Naive thymus-derived CD4-positive, alpha-beta T cell (primary cell): ENCODE measurements around the gene CDC25B. TPM values are rescaled to one million over a fixed set of nuclear protein-coding genes. Genes with fewer than 3 reads are reported as not detected.

Experiments used
- ATAC-seq: fragments of 150-1000 bp; cut with Tn5 transposase; 2 replicates; pipeline ENCODE4 v1.10.0; 2021; ENCODE audit warnings: mild to moderate bottlenecking, moderate library complexity
- CTCF ChIA-PET: fragments of 350-600 bp; sonication (Branson Sonifier 250); formaldehyde crosslinking; loops from one replicate; lab custom pipeline; 2021; ENCODE audit warnings: antibody characterized with exemption; lab: Charles Lee
- POLR2A ChIA-PET: fragments of 350-600 bp; sonication (Branson Sonifier 250); formaldehyde crosslinking; loops from one replicate; lab custom pipeline; 2021; ENCODE audit warnings: antibody characterized with exemption, inconsistent platforms; lab: Charles Lee
- DNase-seq, 9 donors: peaks; one replicate each; pipeline versions ENCODE4 v3.0.0 to v3.0.0-alpha.2; 2020 to 2022; ENCODE audit warnings: mixed read lengths in 1 of 9
- H3K27ac ChIP-seq: one replicate; pipeline ENCODE4 v1.7.0; 2013; ENCODE audit warnings: mild to moderate bottlenecking, low read depth, low read length, moderate library complexity
- H3K27me3 ChIP-seq, 2 donors: one replicate each; pipeline ENCODE4 v1.7.0; 2013; ENCODE audit warnings: low read length in 2 of 2, mild to moderate bottlenecking in 2 of 2, moderate library complexity in 2 of 2; ENCODE audit not compliant: control insufficient read depth in 2 of 2, insufficient read depth in 2 of 2
- H3K36me3 ChIP-seq, 3 experiments: 1 replicate in 2 of 3; 2 replicates in 1 of 3; pipeline ENCODE4 v1.7.0; 2013; ENCODE audit warnings: low read length in 3 of 3, mild to moderate bottlenecking in 3 of 3, moderate library complexity in 1 of 3; ENCODE audit not compliant: insufficient read depth in 3 of 3, control insufficient read depth in 2 of 3
- H3K4me1 ChIP-seq, 2 donors: one replicate each; pipeline ENCODE4 v1.7.0; 2013; ENCODE audit warnings: low read length in 2 of 2, mild to moderate bottlenecking in 2 of 2, moderate library complexity in 1 of 2; ENCODE audit not compliant: control insufficient read depth in 2 of 2, insufficient read depth in 2 of 2
- H3K4me3 ChIP-seq: 2 replicates; pipeline ENCODE4 v1.7.0; 2013; ENCODE audit warnings: mild to moderate bottlenecking, low read length
- H3K9me3 ChIP-seq, 3 experiments: 1 replicate in 2 of 3; 2 replicates in 1 of 3; pipeline ENCODE4 v1.7.0; 2013; ENCODE audit warnings: low read length in 3 of 3; ENCODE audit not compliant: control insufficient read depth in 2 of 3
- H3K27ac Mint-ChIP-seq, 9 donors: one replicate each; pipeline ENCODE4 v1.8.0; 2020 to 2022; ENCODE audit warnings: mixed read lengths in 9 of 9, mild to moderate bottlenecking in 8 of 9, moderate library complexity in 5 of 9, inconsistent platforms in 2 of 9
- H3K27me3 Mint-ChIP-seq, 5 donors: one replicate each; pipeline ENCODE4 v1.8.0; 2021 to 2022; ENCODE audit warnings: mixed read lengths in 5 of 5, mild to moderate bottlenecking in 1 of 5
- H3K36me3 Mint-ChIP-seq, 5 donors: one replicate each; pipeline ENCODE4 v1.8.0; 2020 to 2022; ENCODE audit warnings: mixed read lengths in 5 of 5, mild to moderate bottlenecking in 3 of 5, inconsistent platforms in 1 of 5
- H3K4me1 Mint-ChIP-seq, 7 donors: one replicate each; pipeline ENCODE4 v1.8.0; 2020 to 2022; ENCODE audit warnings: mixed read lengths in 7 of 7, mild to moderate bottlenecking in 3 of 7, inconsistent platforms in 1 of 7
- H3K4me3 Mint-ChIP-seq, 10 donors: one replicate each; pipeline ENCODE4 v1.8.0; 2020 to 2022; ENCODE audit warnings: mild to moderate bottlenecking in 10 of 10, mixed read lengths in 10 of 10, moderate library complexity in 6 of 10, inconsistent platforms in 2 of 10
- H3K9me3 Mint-ChIP-seq, 11 donors: one replicate each; pipeline ENCODE4 v1.8.0; 2020 to 2022; ENCODE audit warnings: mixed read lengths in 11 of 11, mild to moderate bottlenecking in 4 of 11, inconsistent platforms in 1 of 11, moderate library complexity in 1 of 11
- intact Hi-C, 2 donors: fragments of 100-400 bp; cut with micrococcal nuclease; formaldehyde crosslinking; loops; one replicate each; pipeline ENCODE4 v1.15.1; 2023
- polyA plus RNA-seq, 2 donors: library from polyadenylated mRNA; unstranded; fragments of 300-500 nt; fragmentation: Illumina TruSeq; gene quantifications; one replicate each; pipeline ENCODE4 v1.2.3, GENCODE V29; 2021
- total RNA-seq, 6 experiments: library from RNA in 5 of 6; stranded (reverse) in 5 of 6; gene quantifications; 1 replicate in 5 of 6; 2 replicates in 1 of 6; pipeline ENCODE4 v1.2.3 and lab custom pipeline; 2021 to 2026

Gene CDC25B
- total and polyA plus RNA-seq, 7 experiments from 2014 or later = 37.0 to 392 (median 174) TPM

DNA sequence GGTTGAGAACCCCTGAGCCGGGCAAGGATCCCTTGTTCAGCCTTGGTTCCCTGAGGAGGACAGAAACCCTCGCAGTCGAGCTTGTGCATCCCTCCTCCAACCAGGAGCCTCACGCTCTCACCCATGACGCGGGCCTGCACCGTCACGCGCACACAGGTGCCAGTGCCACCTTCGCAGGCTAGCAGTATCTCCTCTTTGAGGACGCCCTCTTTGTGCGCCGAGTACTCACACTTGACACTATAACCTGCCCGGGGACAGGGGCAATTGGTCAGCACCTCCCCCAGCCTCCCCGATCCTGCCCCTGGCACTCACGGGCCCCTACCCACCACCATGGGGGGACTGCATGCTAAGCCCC, 41.9 kb upstream of the CDC25B start:
- Mint-ChIP-seq H3K4me3 (no peak overlapping the region), H3K27ac (peak overlapping the region in 1 of 9 donors; percentile 30), H3K9me3 (no peaks in the 10 kb centered on the region), H3K27me3 (no peaks in the 10 kb centered on the region), H3K36me3 (peaks cover 0 to 17% (median 3%) of the 10 kb centered on the region in 5 donors), H3K4me1 (peaks cover 0 to 15% (median 4%) of the 10 kb centered on the region in 7 donors)
- Histone ChIP-seq H3K36me3 (peaks cover 0 to 24% (median 0%) of the 10 kb centered on the region in 3 experiments), H3K27ac (no peak overlapping the region), H3K4me3 (no peak overlapping the region), H3K27me3 (no peaks in the 10 kb centered on the region), H3K4me1 (peaks cover 0 to 5% of the 10 kb centered on the region in 2 donors), H3K9me3 (no peaks in the 10 kb centered on the region)
- ChIA-PET CTCF (interaction anchor here (0.5 to 3.3 kb wide), 4 partner anchors 13 to 101 kb away, joined by 3 to 24 read pairs (median 10); partner anchors contain the start of gene ADISSP), POLR2A (interaction anchor here (0.6 kb wide), 1 partner anchor 107 kb away, joined by 5 read pairs; no protein-coding TSS in a partner anchor)
- DNase-seq (no peak), ATAC-seq (no peak)
- intact Hi-C loops = no loop called here

DNA sequence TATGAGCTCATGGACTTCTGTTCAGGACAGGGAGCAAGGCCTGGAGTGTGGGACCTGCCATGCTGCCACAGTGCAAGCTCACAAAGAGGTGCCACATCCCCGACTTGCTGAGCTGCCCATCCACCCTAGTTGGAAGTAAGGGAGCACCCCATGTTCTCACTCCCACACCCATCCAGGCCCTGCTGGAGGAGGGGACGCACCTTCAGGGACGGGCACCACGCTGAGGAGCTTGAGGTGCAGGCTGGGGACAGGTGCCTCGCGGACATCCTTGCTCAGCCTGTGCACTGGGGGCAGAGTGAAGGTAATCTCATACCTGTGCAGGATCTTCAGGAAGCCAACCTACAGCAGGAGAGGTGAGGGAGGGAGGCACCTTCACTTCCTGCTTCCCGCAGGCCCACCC, 40.8 kb upstream of the CDC25B start:
- no peak for ATAC-seq
- H3K27me3 Mint-ChIP-seq = no peaks in the 10 kb centered on the region
- H3K36me3 ChIP-seq = peaks cover 0 to 24% (median 0%) of the 10 kb centered on the region in 3 experiments

DNA sequence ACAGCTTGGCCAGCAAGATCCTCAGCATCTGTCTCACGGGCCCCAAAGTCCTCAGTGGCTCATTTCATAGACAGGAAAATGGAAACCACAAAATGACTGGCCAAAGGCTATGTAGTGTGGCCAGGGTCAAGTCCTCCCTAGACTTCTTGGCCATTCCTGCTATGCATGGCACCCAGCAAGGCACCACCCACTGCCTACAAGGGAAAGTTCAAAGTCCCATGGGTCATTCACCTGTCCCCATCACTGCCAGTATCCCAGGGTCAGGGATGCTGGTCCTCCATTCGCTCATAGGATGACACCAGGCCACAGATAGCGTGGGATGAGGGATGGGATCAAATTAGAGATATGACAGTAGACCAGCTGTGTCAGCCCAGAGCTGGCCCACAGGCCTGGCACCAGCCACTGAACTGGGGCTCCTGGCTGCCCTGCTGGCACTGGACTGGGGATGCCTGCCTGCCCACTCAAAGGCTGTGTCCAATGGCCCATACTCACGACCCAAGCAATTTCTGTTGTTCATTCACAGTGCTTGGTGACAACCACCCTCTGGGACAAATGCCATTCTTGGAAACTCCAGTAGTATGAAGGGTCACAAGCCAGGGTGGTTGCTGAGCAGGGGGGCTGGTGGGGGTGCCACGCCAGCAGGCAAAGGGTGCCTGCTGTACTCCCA, 40.2 kb upstream of the CDC25B start:
- POLR2A ChIA-PET = no interaction called here
- peaks cover 0 to 13% (median 4%) of the 10 kb centered on the region in 7 donors for H3K4me1 Mint-ChIP-seq
- no peak for ATAC-seq
- Histone ChIP-seq H3K9me3 (no peaks in the 10 kb centered on the region), H3K36me3 (peaks cover 0 to 24% (median 0%) of the 10 kb centered on the region in 3 experiments), H3K27ac (no peak overlapping the region), H3K4me3 (no peak overlapping the region), H3K27me3 (no peaks in the 10 kb centered on the region), H3K4me1 (peaks cover 0 to 5% of the 10 kb centered on the region in 2 donors)
- H3K27ac Mint-ChIP-seq = peak overlapping the region in 1 of 9 donors; percentile 38
- intact Hi-C loops = no loop called here
- H3K27me3 Mint-ChIP-seq = no peaks in the 10 kb centered on the region
- peaks cover 0 to 14% (median 3%) of the 10 kb centered on the region in 5 donors for H3K36me3 Mint-ChIP-seq
- CTCF ChIA-PET = interaction anchor here (0.9 to 2.9 kb wide), 3 partner anchors 8 to 329 kb away, joined by 3 to 14 read pairs (median 4); partner anchors contain the start of gene ADISSP
- DNase-seq = no peak
- no peak overlapping the region for H3K4me3 Mint-ChIP-seq
- no peaks in the 10 kb centered on the region for H3K9me3 Mint-ChIP-seq

More for the DNA sequence above, 40.8 kb upstream of the CDC25B start:
- Histone ChIP-seq H3K27ac (no peak overlapping the region), H3K4me3 (no peak overlapping the region), H3K9me3 (no peaks in the 10 kb centered on the region), H3K4me1 (peaks cover 0 to 5% of the 10 kb centered on the region in 2 donors), H3K27me3 (no peaks in the 10 kb centered on the region)
- H3K9me3 Mint-ChIP-seq = no peaks in the 10 kb centered on the region
- H3K36me3 Mint-ChIP-seq = peaks cover 0 to 17% (median 3%) of the 10 kb centered on the region in 5 donors
- H3K4me1 Mint-ChIP-seq = peaks cover 0 to 15% (median 4%) of the 10 kb centered on the region in 7 donors
- H3K4me3 Mint-ChIP-seq = no peak overlapping the region
- no peak overlapping the region for H3K27ac Mint-ChIP-seq
- POLR2A ChIA-PET = no interaction called here
- CTCF ChIA-PET = interaction anchor here (0.9 to 3.3 kb wide), 4 partner anchors 9 to 330 kb away, joined by 3 to 24 read pairs (median 10); partner anchors contain the start of gene ADISSP
- intact Hi-C loops = no loop called here
- DNase-seq = no peak

DNA sequence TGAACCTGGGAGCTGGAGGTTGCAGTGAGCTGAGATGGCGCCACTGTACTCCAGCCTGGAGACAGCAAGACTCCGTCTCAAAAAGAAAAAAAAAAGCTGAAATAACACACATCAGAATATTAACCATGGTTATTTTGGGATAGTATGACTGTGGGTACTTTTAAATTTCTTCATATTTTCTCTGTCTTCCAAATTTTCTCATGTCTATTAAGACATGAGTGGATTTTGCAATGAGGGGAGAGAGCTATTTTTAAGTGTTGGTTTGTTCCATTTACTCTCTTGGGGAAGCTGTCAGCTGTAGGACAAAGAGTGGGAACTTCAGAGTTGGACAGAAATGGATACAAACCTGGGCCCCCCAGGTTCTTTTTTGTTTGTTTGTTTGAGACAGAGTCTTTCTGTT, 38.8 kb upstream of the CDC25B start:
- CTCF ChIA-PET = interaction anchor here (1.4 to 2.9 kb wide), 2 partner anchors 11 to 98 kb away, joined by 5 to 14 read pairs; partner anchors contain the start of gene ADISSP
- DNase-seq (no peak), ATAC-seq (no peak)
- POLR2A ChIA-PET = interaction anchor here (3.1 kb wide), 1 partner anchor 11 kb away, joined by 12 read pairs; the partner anchor contains the start of gene ADISSP
- Mint-ChIP-seq H3K4me1 (peaks cover 0 to 10% (median 6%) of the 10 kb centered on the region in 7 donors), H3K4me3 (no peak overlapping the region), H3K9me3 (no peaks in the 10 kb centered on the region), H3K27me3 (no peaks in the 10 kb centered on the region), H3K36me3 (peaks cover 0 to 13% (median 3%) of the 10 kb centered on the region in 5 donors), H3K27ac (no peak overlapping the region)
- Histone ChIP-seq H3K4me3 (no peak overlapping the region), H3K27ac (no peak overlapping the region), H3K9me3 (no peaks in the 10 kb centered on the region), H3K27me3 (no peaks in the 10 kb centered on the region), H3K4me1 (peaks cover 0 to 5% of the 10 kb centered on the region in 2 donors), H3K36me3 (peaks cover 0 to 24% (median 0%) of the 10 kb centered on the region in 3 experiments)
- intact Hi-C loops = no loop called here

DNA sequence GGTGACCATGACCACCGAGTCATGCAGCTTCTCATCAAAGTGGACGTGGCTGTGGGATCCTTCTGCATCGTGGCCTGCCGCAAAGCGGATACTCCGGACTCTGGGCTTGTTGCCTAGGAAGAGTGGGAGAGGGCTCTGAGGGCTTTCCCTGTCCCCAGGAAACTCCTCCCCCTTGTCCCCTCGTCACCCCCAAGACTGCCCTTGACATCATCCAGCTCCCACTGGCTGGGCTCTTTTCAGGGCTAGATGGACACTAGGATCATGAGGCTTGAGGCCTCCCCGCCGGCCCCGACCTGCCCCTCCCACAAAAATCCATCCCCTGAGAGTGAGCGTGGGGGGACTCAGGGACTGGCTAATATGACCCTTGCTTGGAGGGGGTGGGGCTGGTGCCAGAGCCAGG, 37.5 kb upstream of the CDC25B start:
- H3K27ac Mint-ChIP-seq = no peak overlapping the region
- H3K27me3 Mint-ChIP-seq = no peaks in the 10 kb centered on the region
- H3K4me1 Mint-ChIP-seq = peaks cover 0 to 6% (median 0%) of the 10 kb centered on the region in 7 donors
- H3K4me1 ChIP-seq = no peaks in the 10 kb centered on the region
- H3K9me3 Mint-ChIP-seq = no peaks in the 10 kb centered on the region
- H3K27me3 ChIP-seq = no peaks in the 10 kb centered on the region
- no peaks in the 10 kb centered on the region for H3K9me3 ChIP-seq
- no peak for DNase-seq
- H3K27ac ChIP-seq = no peak overlapping the region
- no peak overlapping the region for H3K4me3 Mint-ChIP-seq
- peaks cover 0 to 24% (median 0%) of the 10 kb centered on the region in 3 experiments for H3K36me3 ChIP-seq
- H3K36me3 Mint-ChIP-seq = peaks cover 0 to 13% (median 3%) of the 10 kb centered on the region in 5 donors
- intact Hi-C loops = no loop called here
- no peak for ATAC-seq
- CTCF ChIA-PET = interaction anchor here (0.6 to 2.9 kb wide), 2 partner anchors 9 to 82 kb away, joined by 3 to 14 read pairs; partner anchors contain the start of gene ADISSP
- POLR2A ChIA-PET = interaction anchor here (3.1 kb wide), 1 partner anchor 9 kb away, joined by 12 read pairs; the partner anchor contains the start of gene ADISSP
- no peak overlapping the region for H3K4me3 ChIP-seq

DNA sequence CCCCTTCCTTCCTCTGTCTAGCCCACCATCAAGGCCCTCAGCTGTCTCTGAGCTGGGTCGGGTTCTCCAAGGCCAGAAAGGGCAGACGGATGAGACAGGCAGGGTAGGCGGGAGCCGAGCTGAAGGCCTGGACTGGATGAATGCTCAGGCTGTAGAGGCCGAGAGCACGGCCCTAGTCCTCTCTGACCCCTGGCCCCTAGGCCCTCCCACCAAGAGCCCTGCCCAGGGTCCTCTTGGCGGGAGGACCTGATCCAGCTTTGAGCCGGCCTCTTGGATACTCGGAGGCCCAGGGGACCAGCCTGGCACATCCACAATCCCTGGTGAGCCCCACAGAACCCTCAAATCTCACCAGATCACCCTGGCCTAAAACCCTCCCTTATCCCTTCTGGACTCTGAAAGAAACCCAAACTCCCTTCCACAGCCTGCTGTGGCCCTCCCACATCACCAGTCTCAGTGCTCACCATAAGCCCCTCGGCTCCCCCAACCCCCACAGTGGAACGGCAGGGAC, 36.7 kb upstream of the CDC25B start:
- peaks cover 0 to 24% (median 0%) of the 10 kb centered on the region in 3 experiments for H3K36me3 ChIP-seq
- ChIA-PET CTCF (interaction anchor here (1.3 kb wide), 1 partner anchor 9 kb away, joined by 4 read pairs; the partner anchor contains the start of gene ADISSP), POLR2A (interaction anchor here (1.2 to 3.1 kb wide), 2 partner anchors 9 to 30 kb away, joined by 3 to 12 read pairs; partner anchors contain the start of gene ADISSP)
- no peak overlapping the region for H3K4me3 ChIP-seq
- Mint-ChIP-seq H3K9me3 (no peaks in the 10 kb centered on the region), H3K4me1 (peaks cover 0 to 6% (median 0%) of the 10 kb centered on the region in 7 donors), H3K4me3 (no peak overlapping the region), H3K27ac (no peak overlapping the region), H3K36me3 (peaks cover 0 to 13% (median 3%) of the 10 kb centered on the region in 5 donors), H3K27me3 (no peaks in the 10 kb centered on the region)
- H3K27me3 ChIP-seq = no peaks in the 10 kb centered on the region
- H3K9me3 ChIP-seq = no peaks in the 10 kb centered on the region
- H3K27ac ChIP-seq = no peak overlapping the region
- ATAC-seq (no peak), DNase-seq (no peak)
- H3K4me1 ChIP-seq = no peaks in the 10 kb centered on the region
- intact Hi-C loops = no loop called here
